Medulla oblongata (tissue), 1 donor: ENCODE data around the gene SETD7.
A peak's percentile ranks its signal among the peaks of the same experiment; 100 is the strongest.

Experiments used
- DNase-seq: peaks from one replicate; pipeline ENCODE4 v3.0.0-alpha.2; 2015; ENCODE audit errors: extremely low spot score

SETD7 gene

GRCh38 chr4:139550724-139551429, 5.1 kb downstream of the SETD7 start:
- peak; percentile 54 for DNase-seq

- no peak for DNase-seq
Measured at GRCh38 chr4:139547979-139548378, 8.0 kb downstream of the SETD7 start.

GRCh38 chr4:139540632-139541031, 15.4 kb downstream of the SETD7 start:
- no peak for DNase-seq

- DNase-seq: no peak
Measured at GRCh38 chr4:139540161-139540560, 15.9 kb downstream of the SETD7 start.

- no peak for DNase-seq
Measured at GRCh38 chr4:139537292-139537691, 18.7 kb downstream of the SETD7 start.

- no peak for DNase-seq
Measured at GRCh38 chr4:139535871-139536234, 20.2 kb downstream of the SETD7 start.

GRCh38 chr4:139535228-139535870, 20.7 kb downstream of the SETD7 start:
- DNase-seq: no peak

GRCh38 chr4:139534287-139534950, 21.6 kb downstream of the SETD7 start:
- DNase-seq: no peak

GRCh38 chr4:139533511-139533910, 22.5 kb downstream of the SETD7 start:
- DNase-seq: no peak

- DNase-seq: no peak
Measured at GRCh38 chr4:139532947-139533346, 23.1 kb downstream of the SETD7 start.

GRCh38 chr4:139530833-139531427, 25.1 kb downstream of the SETD7 start:
- DNase-seq: peak; percentile 79

GRCh38 chr4:139528377-139529005, 27.5 kb downstream of the SETD7 start:
- DNase-seq: no peak

GRCh38 chr4:139526928-139527327, 29.1 kb downstream of the SETD7 start:
- DNase-seq: no peak

GRCh38 chr4:139525414-139525813, 30.6 kb downstream of the SETD7 start:
- DNase-seq: no peak

- peak; percentile 37 for DNase-seq
Measured at GRCh38 chr4:139524062-139524631, 31.9 kb downstream of the SETD7 start.

- no peak for DNase-seq
Measured at GRCh38 chr4:139523076-139523475, 32.9 kb downstream of the SETD7 start.

- DNase-seq: no peak
Measured at GRCh38 chr4:139522457-139522856, 33.6 kb downstream of the SETD7 start.

GRCh38 chr4:139521754-139522401, 34.1 kb downstream of the SETD7 start:
- DNase-seq: peak; percentile 46

- DNase-seq: no peak
Measured at GRCh38 chr4:139515531-139515958, 40.5 kb downstream of the SETD7 start.

- DNase-seq: no peak
Measured at GRCh38 chr4:139514382-139515059, 41.5 kb downstream of the SETD7 start.

- DNase-seq: no peak
Measured at GRCh38 chr4:139511320-139511719, 44.7 kb downstream of the SETD7 start.
